Fibroblast of lung (primary cell): ENCODE results near the gene KIAA1755. TPM values are rescaled to one million over a fixed set of nuclear protein-coding genes. Genes with fewer than 3 reads are reported as not detected.

ENCODE experiments used
- DNase-seq, 2 donors: peaks; one replicate each; pipeline versions ENCODE4 v3.0.0 to v3.0.0-alpha.2; 2010; ENCODE audit warnings: low read depth in 2 of 2
- H2AFZ ChIP-seq: 2 replicates; pipeline ENCODE4 v1.5.1; 2012; ENCODE audit warnings: low read length, control low read depth, inconsistent platforms
- H3K27ac ChIP-seq: 2 replicates; pipeline ENCODE4 v1.5.1; 2011; ENCODE audit warnings: low read length, control low read depth; ENCODE audit not compliant: insufficient read depth
- H3K27me3 ChIP-seq: 2 replicates; pipeline ENCODE4 v1.5.1; 2011; ENCODE audit warnings: mild to moderate bottlenecking, low read length; ENCODE audit not compliant: control insufficient read depth, insufficient read depth
- H3K36me3 ChIP-seq: 2 replicates; pipeline ENCODE4 v1.5.1; 2011; ENCODE audit warnings: low read length; ENCODE audit not compliant: control insufficient read depth, insufficient read depth
- H3K4me1 ChIP-seq: 2 replicates; pipeline ENCODE4 v1.5.1; 2011; ENCODE audit warnings: low read length; ENCODE audit not compliant: control insufficient read depth, insufficient read depth; ENCODE audit errors: extremely low read depth
- H3K4me2 ChIP-seq: 2 replicates; pipeline ENCODE4 v1.5.1; 2011; ENCODE audit warnings: low read length, control low read depth; ENCODE audit not compliant: insufficient read depth; ENCODE audit errors: extremely low read depth
- H3K4me3 ChIP-seq, 4 experiments: fragments of 200-600 bp in 1 of 4; sonication (generic) in 1 of 4; replicated peaks in 1 of 4; 2 replicates each; pipeline ENCODE4 v1.5.1; 2011 to 2016; ENCODE audit warnings: low read length in 4 of 4, low read depth in 3 of 4, mild to moderate bottlenecking in 3 of 4, control low read depth in 2 of 4, inconsistent platforms in 1 of 4, mixed read lengths in 1 of 4; ENCODE audit not compliant: insufficient read depth in 1 of 4; ENCODE audit errors: control extremely low read depth in 1 of 4
- H3K79me2 ChIP-seq: 2 replicates; pipeline ENCODE4 v1.5.1; 2012; ENCODE audit warnings: mild to moderate bottlenecking, low read length, inconsistent platforms; ENCODE audit not compliant: control insufficient read depth, insufficient read depth
- H3K9ac ChIP-seq: 2 replicates; pipeline ENCODE4 v1.5.1; 2011; ENCODE audit warnings: mild to moderate bottlenecking, low read length, control low read depth; ENCODE audit not compliant: insufficient read depth
- H3K9me3 ChIP-seq: 2 replicates; pipeline ENCODE4 v1.5.1; 2012; ENCODE audit warnings: low read depth, low read length; ENCODE audit not compliant: control insufficient read depth, insufficient read depth
- H4K20me1 ChIP-seq: 2 replicates; pipeline ENCODE4 v1.5.1; 2011; ENCODE audit warnings: low read length; ENCODE audit not compliant: control insufficient read depth, insufficient read depth; ENCODE audit errors: extremely low read depth
- CTCF ChIP-seq, 2 donors: IDR thresholded peaks in 1 of 2; conservative IDR thresholded peaks in 1 of 2; 1 replicate in 1 of 2; 2 replicates in 1 of 2; pipeline ENCODE4 v1.5.1; 2011 to 2012; ENCODE audit warnings: low read length in 2 of 2, control low read depth in 1 of 2, inconsistent platforms in 1 of 2, low read depth in 1 of 2, mild to moderate bottlenecking in 1 of 2
- EZH2 ChIP-seq: IDR thresholded peaks from 2 replicates; pipeline ENCODE4 v1.5.1; 2012; ENCODE audit warnings: low read length, control low read depth, mild to moderate bottlenecking; ENCODE audit errors: missing control alignments
- polyA plus RNA-seq, 2 donors: library from polyadenylated mRNA; depleted of rRNA in 1 of 2; stranded (reverse) in 1 of 2; unstranded in 1 of 2; fragments of >200 nt; gene quantifications; 2 replicates each; pipeline ENCODE4 v1.2.1, GENCODE V29; 2011 to 2012; ENCODE audit warnings: missing spikeins in 1 of 2
- total RNA-seq: library from RNA; depleted of rRNA; stranded (reverse); fragments of >200 nt; gene quantifications from 2 replicates; pipeline ENCODE4 v1.2.1, GENCODE V29; 2014

The KIAA1755 gene
- total and polyA plus RNA-seq, 2 donors (not counting 1 experiment from before 2014, with no cell fraction given), result 0.60 to 2.8 TPM

- Histone ChIP-seq H3K9me3 (no peaks in the 10 kb centered on the region), H2AFZ (no peak overlapping the region)
- TF ChIP-seq CTCF (conservative IDR thresholded peaks at IDR 0.05 in 1 of 2, IDR thresholded peaks at IDR 0.05 in 1 of 2; ENCODE audit: low read depth in 1 of 2, low read length in 2 of 2), result no peak
- no peak for TF ChIP-seq EZH2
Measured at GRCh38 chr20:38178065-38178491, 82.5 kb downstream of the KIAA1755 start.

GRCh38 chr20:38177201-38177600 is 83.3 kb downstream of the KIAA1755 start:
- H3K9me3 ChIP-seq, result no peaks in the 10 kb centered on the region
- no peak overlapping the region for H3K4me3 ChIP-seq
- H3K9ac ChIP-seq, result no peak overlapping the region
- no peak for DNase-seq
- H3K4me2 ChIP-seq, result no peak overlapping the region
- H3K4me1 ChIP-seq, result peaks cover 13% of the 10 kb centered on the region
- H3K36me3 ChIP-seq, result no peaks in the 10 kb centered on the region
- no peak for TF ChIP-seq CTCF (conservative IDR thresholded peaks at IDR 0.05 in 1 of 2, IDR thresholded peaks at IDR 0.05 in 1 of 2; ENCODE audit: low read depth in 1 of 2, low read length in 2 of 2)
- TF ChIP-seq EZH2, result no peak
- H4K20me1 ChIP-seq, result no peaks in the 10 kb centered on the region
- H3K79me2 ChIP-seq, result no peaks in the 10 kb centered on the region
- no peak overlapping the region for H2AFZ ChIP-seq
- no peak overlapping the region for H3K27ac ChIP-seq
- no peaks in the 10 kb centered on the region for H3K27me3 ChIP-seq

More at GRCh38 chr20:38178065-38178491, 82.5 kb downstream of the KIAA1755 start:
- no peak overlapping the region for H3K9ac ChIP-seq
- H3K36me3 ChIP-seq, result no peaks in the 10 kb centered on the region
- H4K20me1 ChIP-seq, result no peaks in the 10 kb centered on the region
- H3K4me2 ChIP-seq, result no peak overlapping the region
- DNase-seq, result no peak
- no peaks in the 10 kb centered on the region for H3K79me2 ChIP-seq
- no peak overlapping the region for H3K4me3 ChIP-seq
- peaks cover 10% of the 10 kb centered on the region for H3K4me1 ChIP-seq
- H3K27ac ChIP-seq, result no peak overlapping the region
- no peaks in the 10 kb centered on the region for H3K27me3 ChIP-seq

- no peak overlapping the region for H2AFZ ChIP-seq
- H3K9ac ChIP-seq, result no peak overlapping the region
- TF ChIP-seq CTCF (conservative IDR thresholded peaks at IDR 0.05 in 1 of 2, IDR thresholded peaks at IDR 0.05 in 1 of 2; ENCODE audit: low read depth in 1 of 2, low read length in 2 of 2) (no peak), EZH2 (no peak)
- H3K4me1 ChIP-seq, result peaks cover 15% of the 10 kb centered on the region
- H3K4me2 ChIP-seq, result no peak overlapping the region
- H3K36me3 ChIP-seq, result no peaks in the 10 kb centered on the region
- no peak overlapping the region for H3K4me3 ChIP-seq
- H3K79me2 ChIP-seq, result no peaks in the 10 kb centered on the region
- no peak overlapping the region for H3K27ac ChIP-seq
- H4K20me1 ChIP-seq, result no peaks in the 10 kb centered on the region
- no peaks in the 10 kb centered on the region for H3K9me3 ChIP-seq
- no peaks in the 10 kb centered on the region for H3K27me3 ChIP-seq
- no peak for DNase-seq
Measured at GRCh38 chr20:38175304-38176180, 85.0 kb downstream of the KIAA1755 start.
